ENCODE data around the gene FOXI2.

Gene FOXI2

DNA sequence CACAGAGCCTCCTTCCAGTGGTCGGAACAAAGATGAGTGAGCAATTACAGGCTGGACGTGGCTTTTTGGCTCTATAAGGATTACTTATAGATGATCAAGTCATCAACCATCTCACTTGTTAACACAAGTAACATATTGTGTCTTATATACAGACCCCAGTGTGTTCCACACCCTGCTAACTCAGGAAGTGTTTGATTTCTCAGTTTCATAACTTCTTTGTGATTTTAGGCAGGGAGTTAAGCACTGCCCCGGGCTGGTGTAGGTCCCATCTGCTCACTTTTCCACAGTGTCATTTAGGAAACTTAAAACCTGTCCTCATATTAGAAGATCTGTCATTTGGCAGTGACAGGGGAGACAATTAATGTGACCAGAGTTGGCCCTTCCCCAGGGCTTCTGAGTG is 6.2 kb downstream of the FOXI2 start:
- TF ChIP-seq, protein P1, sequence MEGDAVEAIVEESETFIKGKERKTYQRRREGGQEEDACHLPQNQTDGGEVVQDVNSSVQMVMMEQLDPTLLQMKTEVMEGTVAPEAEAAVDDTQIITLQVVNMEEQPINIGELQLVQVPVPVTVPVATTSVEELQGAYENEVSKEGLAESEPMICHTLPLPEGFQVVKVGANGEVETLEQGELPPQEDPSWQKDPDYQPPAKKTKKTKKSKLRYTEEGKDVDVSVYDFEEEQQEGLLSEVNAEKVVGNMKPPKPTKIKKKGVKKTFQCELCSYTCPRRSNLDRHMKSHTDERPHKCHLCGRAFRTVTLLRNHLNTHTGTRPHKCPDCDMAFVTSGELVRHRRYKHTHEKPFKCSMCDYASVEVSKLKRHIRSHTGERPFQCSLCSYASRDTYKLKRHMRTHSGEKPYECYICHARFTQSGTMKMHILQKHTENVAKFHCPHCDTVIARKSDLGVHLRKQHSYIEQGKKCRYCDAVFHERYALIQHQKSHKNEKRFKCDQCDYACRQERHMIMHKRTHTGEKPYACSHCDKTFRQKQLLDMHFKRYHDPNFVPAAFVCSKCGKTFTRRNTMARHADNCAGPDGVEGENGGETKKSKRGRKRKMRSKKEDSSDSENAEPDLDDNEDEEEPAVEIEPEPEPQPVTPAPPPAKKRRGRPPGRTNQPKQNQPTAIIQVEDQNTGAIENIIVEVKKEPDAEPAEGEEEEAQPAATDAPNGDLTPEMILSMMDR (IDR thresholded peaks at IDR 0.05): no peak
- TF ChIP-seq ZFX (IDR thresholded peaks at IDR 0.05; ENCODE audit: borderline replicate concordance): no peak
- no peak overlapping the region for H3K27ac ChIP-seq

DNA sequence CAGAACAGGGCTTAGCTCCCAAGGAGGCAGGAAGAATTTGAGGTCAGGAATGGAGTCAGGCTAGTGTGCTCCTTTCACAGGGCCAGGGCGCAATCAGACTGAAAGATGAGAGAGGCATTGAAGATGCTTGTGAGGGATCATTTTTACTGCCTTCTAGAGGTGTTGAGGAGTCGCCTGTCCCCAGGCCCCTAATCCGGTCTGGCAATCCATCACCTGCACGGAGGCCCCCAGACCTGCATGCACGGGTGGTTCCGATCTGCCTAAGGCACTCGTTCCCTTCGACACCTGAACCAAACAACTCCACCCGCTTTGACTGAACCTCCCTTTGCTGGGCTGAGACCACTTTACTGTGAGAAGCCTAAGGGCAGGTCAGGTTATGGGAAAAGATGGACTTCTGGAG is 8.0 kb downstream of the FOXI2 start:
- no peak for TF ChIP-seq ZFX (IDR thresholded peaks at IDR 0.05; ENCODE audit: borderline replicate concordance)
- H3K27ac ChIP-seq: no peak overlapping the region

DNA sequence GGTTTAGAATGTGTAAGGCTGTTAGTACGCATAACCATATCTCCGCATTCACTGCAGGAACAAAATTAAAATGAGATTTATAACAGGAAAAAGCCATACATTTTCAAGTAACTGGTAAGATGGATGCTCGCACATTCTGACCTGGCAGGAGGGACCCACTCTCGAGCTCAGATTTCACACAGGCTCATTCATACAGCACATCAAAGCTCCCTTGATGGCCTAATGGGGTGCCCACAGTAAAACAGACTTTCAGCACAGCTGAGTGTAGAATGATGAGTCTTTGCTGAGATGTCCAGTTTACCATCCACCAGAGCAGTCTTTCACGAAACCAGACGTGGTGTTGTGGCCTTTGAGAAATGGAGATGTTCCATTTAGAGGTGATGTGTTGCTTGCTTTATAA is 8.9 kb downstream of the FOXI2 start:
- H3K27ac ChIP-seq: no peak overlapping the region
- TF ChIP-seq, protein P1 (IDR thresholded peaks at IDR 0.05): no peak
- no peak for TF ChIP-seq ZFX (IDR thresholded peaks at IDR 0.05; ENCODE audit: borderline replicate concordance)

DNA sequence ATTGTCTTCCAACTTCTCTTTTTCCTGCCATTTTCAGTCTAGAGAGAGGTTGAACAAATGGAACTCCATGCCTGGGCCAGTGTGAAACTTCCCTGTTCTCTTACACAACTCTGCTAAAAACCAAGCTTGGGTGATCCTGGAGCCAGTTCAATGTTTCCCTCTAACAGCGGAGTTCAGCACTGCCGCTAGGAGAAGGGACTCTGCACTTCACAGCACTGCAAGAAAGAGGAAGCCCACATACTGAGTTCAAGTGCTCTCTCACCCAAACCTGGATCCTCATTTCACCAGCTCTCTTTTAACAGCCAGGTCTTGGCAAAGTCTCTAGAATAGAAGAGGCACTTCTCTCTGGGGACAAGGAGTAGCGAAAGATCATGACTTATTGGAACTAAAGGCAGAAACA is 18.8 kb downstream of the FOXI2 start:
- no peak overlapping the region for H3K27ac ChIP-seq
- TF ChIP-seq ZFX (IDR thresholded peaks at IDR 0.05; ENCODE audit: borderline replicate concordance): no peak
- TF ChIP-seq, protein P1 (IDR thresholded peaks at IDR 0.05): no peak

DNA sequence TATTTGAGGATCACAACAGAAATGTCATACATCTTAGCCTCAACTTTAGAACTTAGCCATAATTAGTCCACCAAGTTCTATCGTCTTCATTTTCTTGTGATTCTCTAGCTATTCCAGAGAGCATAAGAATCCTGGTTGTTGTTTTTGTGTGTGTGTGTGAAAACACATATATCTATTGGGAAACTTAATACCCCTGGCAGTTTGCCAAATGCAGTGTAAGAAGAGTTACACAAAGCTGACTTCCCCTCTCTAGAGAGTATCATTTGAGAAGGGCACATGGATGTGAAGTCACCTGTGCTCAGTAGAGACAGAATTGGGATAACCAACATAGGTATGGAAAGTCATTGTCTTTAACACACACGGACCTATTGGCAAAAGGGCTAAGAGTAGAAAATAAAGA is 19.3 kb downstream of the FOXI2 start:
- TF ChIP-seq, protein P1 (IDR thresholded peaks at IDR 0.05): no peak
- no peak for TF ChIP-seq ZFX (IDR thresholded peaks at IDR 0.05; ENCODE audit: borderline replicate concordance)
- no peak overlapping the region for H3K27ac ChIP-seq

DNA sequence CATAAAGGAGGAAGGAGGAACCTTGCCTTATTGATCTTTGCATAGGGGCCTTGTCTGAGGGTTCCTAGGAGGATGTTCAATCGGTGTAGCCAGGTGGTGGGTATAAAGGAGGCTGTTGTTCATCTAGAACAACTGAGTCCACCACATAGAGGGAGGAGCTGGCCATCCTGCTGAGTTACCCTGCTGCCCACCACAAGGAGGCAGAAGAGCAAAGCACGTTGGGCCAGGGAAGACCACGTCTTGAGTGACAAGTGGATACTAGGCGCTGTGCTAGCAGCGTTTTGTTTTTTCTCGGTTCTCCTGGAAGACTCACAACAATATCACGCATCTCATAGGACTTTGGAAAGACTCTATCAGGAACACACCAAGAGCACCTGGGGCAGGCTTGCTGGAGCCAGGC is 20.0 kb downstream of the FOXI2 start:
- no peak overlapping the region for H3K27ac ChIP-seq
- TF ChIP-seq ZFX (IDR thresholded peaks at IDR 0.05; ENCODE audit: borderline replicate concordance): no peak
- TF ChIP-seq, protein P1 (IDR thresholded peaks at IDR 0.05): peak; percentile 22

DNA sequence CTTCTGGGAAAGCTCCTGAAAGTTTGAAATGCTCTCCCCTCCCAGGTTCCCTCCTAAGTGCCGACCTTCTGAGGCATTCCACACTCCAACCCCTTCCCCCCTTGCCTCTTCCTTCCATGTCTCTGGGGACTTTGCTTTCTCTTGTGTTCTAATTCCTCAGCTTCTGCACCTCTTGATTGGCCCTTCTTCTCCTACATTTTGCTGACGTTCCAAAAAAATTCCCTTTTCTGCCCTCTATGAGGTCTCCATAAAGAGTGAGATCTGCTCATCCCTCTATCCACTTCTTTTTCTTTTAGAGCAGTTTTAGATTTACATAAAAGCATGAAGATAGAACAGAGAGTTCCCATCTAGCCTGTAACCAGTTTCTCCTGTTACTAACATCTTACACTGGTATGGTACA is 22.3 kb downstream of the FOXI2 start:
- TF ChIP-seq, protein P1 (IDR thresholded peaks at IDR 0.05): no peak
- TF ChIP-seq ZFX (IDR thresholded peaks at IDR 0.05; ENCODE audit: borderline replicate concordance): no peak
- no peak overlapping the region for H3K27ac ChIP-seq

DNA sequence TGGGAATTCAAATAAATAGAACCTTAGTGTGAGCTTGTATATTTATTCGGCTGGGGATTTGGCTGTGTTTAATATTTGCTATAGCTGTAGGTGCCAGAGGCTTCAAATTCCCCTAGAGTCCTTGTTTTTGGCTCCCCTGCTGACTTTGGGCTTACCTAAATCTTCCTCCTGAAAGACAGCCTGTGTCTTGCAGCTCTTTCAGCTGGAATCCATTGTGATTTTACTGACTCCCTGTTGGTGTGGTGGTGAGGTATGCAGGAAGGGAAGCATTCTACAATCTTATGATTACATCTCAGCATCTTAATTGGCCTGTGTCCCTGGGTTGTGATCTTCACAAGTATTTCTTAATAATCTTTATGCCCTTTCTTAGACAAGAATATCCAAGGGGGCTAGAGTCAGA is 25.9 kb downstream of the FOXI2 start:
- TF ChIP-seq, protein P1 (IDR thresholded peaks at IDR 0.05): no peak
- TF ChIP-seq ZFX (IDR thresholded peaks at IDR 0.05; ENCODE audit: borderline replicate concordance): no peak
- H3K27ac ChIP-seq: no peak overlapping the region

All from 22Rv1 (cell line).